ENCODE data around the gene RCBTB2. TPM values are rescaled to one million over a fixed set of nuclear protein-coding genes. Genes with fewer than 3 reads are reported as not detected.
A peak's percentile ranks its signal among the peaks of the same experiment; 100 is the strongest.

RCBTB2 gene
- total RNA-seq, 4 donors from 2014 or later, result 29.1 to 49.6 (median 34.9) TPM

- no peak for TF ChIP-seq CTCF (IDR thresholded peaks at IDR 0.05)
- no peak for DNase-seq
- 90% methylated on average over 4 of the region's 4 CpGs for WGBS, 2 donors
- no peak overlapping the region for H3K4me3 ChIP-seq (replicated peaks in 1 of 3)
- intact Hi-C loops (cut with DNase I), result no loop called here
- H3K27me3 ChIP-seq, result no peaks in the 10 kb centered on the region
- peaks cover 6 to 9% of the 10 kb centered on the region in 2 donors for H3K4me1 ChIP-seq
- no peak overlapping the region for H3K27ac ChIP-seq
- no peaks in the 10 kb centered on the region for H3K9me3 ChIP-seq
- H3K36me3 ChIP-seq, result no peaks in the 10 kb centered on the region
These were observed 14.8 kb upstream of the RCBTB2 start for GRCh38 chr13:48547663-48548092.

- Histone ChIP-seq H3K27me3 (no peaks in the 10 kb centered on the region), H3K36me3 (no peaks in the 10 kb centered on the region), H3K4me3 (replicated peaks in 1 of 3) (no peak overlapping the region), H3K27ac (no peak overlapping the region), H3K9me3 (no peaks in the 10 kb centered on the region), H3K4me1 (peaks cover 14 to 18% of the 10 kb centered on the region in 2 donors)
- TF ChIP-seq POLR2A (IDR thresholded peaks at IDR 0.05) (no peak), CTCF (IDR thresholded peaks at IDR 0.05) (no peak)
- DNase-seq, result no peak
- 90 to 92% methylated on average over 3 of the region's 3 CpGs for WGBS, 2 donors
- intact Hi-C loops (cut with DNase I), result no loop called here
These were observed 12.7 kb upstream of the RCBTB2 start for GRCh38 chr13:48545608-48546007.

GRCh38 chr13:48542581-48543341, 9.9 kb upstream of the RCBTB2 start:
- Histone ChIP-seq H3K4me3 (replicated peaks in 1 of 3) (peak overlapping the region in 1 of 3 donors; percentile 5), H3K4me1 (peaks cover 14 to 18% of the 10 kb centered on the region in 2 donors), H3K27me3 (no peaks in the 10 kb centered on the region), H3K9me3 (no peaks in the 10 kb centered on the region), H3K36me3 (no peaks in the 10 kb centered on the region), H3K27ac (peak overlapping the region; percentile 76 to 84 (median 82))
- TF ChIP-seq CTCF (IDR thresholded peaks at IDR 0.05), result no peak
- peak in 1 of 2 donors; percentile 40 for TF ChIP-seq POLR2A (IDR thresholded peaks at IDR 0.05)
- WGBS, 2 donors, result 5 to 24% methylated on average over 9 to 11 of the region's 11 CpGs
- intact Hi-C loops (cut with DNase I), result no loop called here
- DNase-seq, result peak; percentile 90 to 92

- Histone ChIP-seq H3K27ac (peak overlapping the region; percentile 76 to 84 (median 82)), H3K4me1 (peaks cover 14 to 18% of the 10 kb centered on the region in 2 donors), H3K9me3 (no peaks in the 10 kb centered on the region), H3K4me3 (replicated peaks in 1 of 3) (no peak overlapping the region), H3K36me3 (no peaks in the 10 kb centered on the region), H3K27me3 (no peaks in the 10 kb centered on the region)
- 74 to 80% methylated on average over 4 of the region's 4 CpGs for WGBS, 2 donors
- no peak for TF ChIP-seq POLR2A (IDR thresholded peaks at IDR 0.05)
- no peak for TF ChIP-seq CTCF (IDR thresholded peaks at IDR 0.05)
- intact Hi-C loops (cut with DNase I), result no loop called here
- no peak for DNase-seq
These were observed 9.3 kb upstream of the RCBTB2 start for GRCh38 chr13:48542138-48542537.

GRCh38 chr13:48539550-48539949, 6.7 kb upstream of the RCBTB2 start:
- Histone ChIP-seq H3K27me3 (no peaks in the 10 kb centered on the region), H3K9me3 (no peaks in the 10 kb centered on the region), H3K4me3 (replicated peaks in 1 of 3) (no peak overlapping the region), H3K27ac (no peak overlapping the region), H3K36me3 (no peaks in the 10 kb centered on the region), H3K4me1 (peaks cover 14 to 18% of the 10 kb centered on the region in 2 donors)
- TF ChIP-seq CTCF (IDR thresholded peaks at IDR 0.05) (no peak), POLR2A (IDR thresholded peaks at IDR 0.05) (no peak)
- intact Hi-C loops (cut with DNase I), result loop anchor here (10.0 kb wide), 1 partner anchor 125 kb away; the partner anchor contains the start of gene LPAR6
- peak; percentile 79 to 82 for DNase-seq

Data from thyroid gland (tissue), 4 donors.